Stimulated activated CD8-positive, alpha-beta memory T cell treated with anti-CD3 and anti-CD28 coated beads, Interleukin-4, amount 100 ng/mL, for 1 hour (primary cell): Measurements from ENCODE around the gene FUZ.
A peak's percentile ranks its signal among the peaks of the same experiment; 100 is the strongest.

Experiments used
- DNase-seq, 2 donors: peaks; one replicate each; pipeline ENCODE4 v3.0.0-alpha.2; 2020; ENCODE audit warnings: low read depth in 2 of 2, low spot score in 1 of 2

FUZ gene

DNA sequence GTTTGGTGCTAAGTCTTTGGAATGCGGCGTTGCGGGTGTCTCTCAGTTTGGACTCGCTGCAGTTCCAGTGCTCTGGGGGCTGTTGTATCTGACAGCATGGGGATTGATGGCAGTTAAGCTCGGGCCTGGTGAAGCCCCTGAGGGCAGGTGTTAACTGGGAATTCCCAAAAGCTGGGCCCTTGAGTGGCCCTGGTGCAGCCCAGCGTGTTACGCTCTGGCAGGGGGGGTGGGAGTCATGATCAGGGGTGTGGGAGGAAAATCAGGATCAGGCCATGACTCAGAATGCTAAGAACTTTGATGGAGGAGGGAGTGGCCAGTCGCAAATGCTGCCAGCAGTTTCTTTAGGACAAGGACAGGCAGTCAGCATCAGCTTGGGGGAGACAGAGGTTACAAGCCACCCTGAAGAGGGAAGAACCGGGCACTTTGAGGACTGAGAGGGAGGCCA is 26.7 kb downstream of the FUZ start:
- no peak for DNase-seq

DNA sequence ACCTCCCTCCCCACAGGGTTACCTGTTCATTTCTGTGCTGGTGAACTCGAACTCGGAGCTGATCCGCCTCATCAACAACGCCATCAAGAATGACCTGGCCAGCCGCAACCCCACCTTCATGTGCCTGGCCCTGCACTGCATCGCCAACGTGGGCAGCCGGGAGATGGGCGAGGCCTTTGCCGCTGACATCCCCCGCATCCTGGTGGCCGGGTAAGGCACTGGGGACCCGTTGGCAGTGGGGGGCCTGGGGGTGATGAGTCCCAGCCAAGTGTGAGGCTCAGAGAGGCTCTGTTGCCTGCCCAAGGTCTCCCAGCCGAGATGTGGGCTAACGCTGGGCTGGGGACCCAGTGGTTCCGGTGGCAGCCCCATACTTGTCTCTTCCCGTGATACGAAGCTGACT is 30.6 kb downstream of the FUZ start:
- DNase-seq: no peak

DNA sequence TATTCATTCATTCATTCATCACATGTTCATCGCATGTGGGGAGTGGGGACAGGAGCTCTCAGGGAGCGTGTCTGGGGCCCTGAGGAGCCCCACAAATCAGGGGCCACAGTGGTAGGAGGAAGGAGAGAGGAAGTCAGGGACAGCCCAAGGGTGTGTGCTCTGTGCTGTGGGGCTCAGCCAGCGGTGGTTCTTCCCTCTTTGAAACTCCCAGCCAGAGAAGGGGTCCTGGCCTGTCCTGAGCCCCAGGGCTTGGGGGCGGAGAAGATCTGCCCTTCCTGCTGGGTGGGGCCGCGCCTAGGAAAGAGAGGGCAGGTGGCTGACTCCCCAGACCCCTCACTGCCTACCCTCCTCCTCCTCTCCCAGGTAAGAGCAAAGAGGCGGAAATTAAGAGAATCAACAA is 31.7 kb downstream of the FUZ start:
- DNase-seq: no peak

DNA sequence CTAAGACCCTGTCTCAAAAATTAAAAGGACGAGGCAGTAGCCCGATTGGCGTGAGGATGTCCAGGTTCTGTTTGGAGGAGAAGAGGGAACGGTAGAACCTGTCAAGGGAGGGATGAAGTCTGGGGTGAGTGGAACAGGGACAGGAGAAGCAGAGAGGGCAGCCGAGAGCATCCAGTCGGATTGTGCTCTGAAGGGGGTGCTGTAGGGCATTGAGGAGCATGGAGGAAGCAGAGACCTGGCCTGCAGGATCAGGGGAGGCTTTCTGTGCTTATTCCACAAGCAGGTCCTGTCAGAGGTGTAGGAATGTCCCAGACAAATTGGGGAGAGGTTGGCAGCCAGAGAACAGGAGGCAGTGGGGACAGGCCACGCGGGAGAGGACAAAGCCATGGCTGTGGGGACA is 32.2 kb downstream of the FUZ start:
- DNase-seq: no peak

DNA sequence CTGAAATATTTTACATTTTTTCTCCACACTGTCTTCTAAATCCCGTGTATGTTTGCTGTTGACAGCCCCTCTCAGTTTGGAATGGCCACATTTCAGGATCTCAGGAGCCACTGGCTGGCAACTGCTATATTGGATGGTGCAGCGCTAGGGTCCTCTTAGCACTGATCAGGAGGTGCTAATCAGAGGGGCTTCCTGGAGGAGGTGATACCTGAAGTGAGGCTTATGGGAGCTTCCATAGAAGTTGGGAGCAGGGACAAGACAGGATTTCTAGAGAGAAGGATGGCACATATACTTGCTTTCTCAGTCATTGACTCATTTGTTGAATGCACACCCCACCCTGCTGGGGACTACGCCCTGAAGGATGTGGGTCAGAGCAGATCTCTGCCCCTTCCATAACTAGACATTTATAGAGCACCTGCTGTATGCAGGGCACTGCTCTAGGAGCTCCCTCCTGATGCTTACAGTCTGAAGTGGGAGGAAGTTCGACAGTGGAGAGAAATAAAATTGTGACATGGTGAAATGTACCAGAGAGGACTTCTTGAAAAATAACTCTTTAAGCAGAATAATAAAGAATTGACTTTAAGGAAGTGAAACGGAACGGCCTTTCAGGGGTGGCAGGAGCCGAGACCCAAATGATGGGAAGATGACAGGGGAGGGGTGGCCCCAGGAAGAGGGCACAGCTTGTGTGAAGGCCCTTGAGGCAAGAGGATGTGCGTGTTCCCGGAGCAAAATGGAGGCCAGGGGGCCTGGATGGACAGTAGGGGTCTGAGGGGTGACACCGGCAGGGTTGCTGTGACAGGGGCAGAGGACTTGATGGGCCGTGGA is 33.1 kb downstream of the FUZ start:
- no peak for DNase-seq

DNA sequence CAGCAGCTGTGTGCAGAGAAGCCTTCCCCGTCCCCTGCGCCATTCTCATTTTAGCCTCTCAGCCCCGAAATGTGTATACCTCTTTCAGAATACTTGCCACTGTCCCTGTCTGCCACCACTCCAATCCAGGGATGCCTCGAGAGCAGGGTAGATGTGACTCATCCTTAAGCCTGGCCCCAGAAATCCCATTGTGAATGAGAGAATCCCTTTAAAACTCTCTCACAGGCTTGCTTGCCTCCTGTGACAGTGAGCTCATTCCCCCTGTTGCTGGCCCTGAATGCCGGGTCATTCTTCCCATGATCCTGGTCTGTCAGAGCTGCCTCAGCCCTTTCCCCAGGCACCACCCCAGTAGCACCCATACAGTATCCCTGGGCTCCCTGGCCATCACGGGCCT is 36.7 kb downstream of the FUZ start:
- DNase-seq: no peak

DNA sequence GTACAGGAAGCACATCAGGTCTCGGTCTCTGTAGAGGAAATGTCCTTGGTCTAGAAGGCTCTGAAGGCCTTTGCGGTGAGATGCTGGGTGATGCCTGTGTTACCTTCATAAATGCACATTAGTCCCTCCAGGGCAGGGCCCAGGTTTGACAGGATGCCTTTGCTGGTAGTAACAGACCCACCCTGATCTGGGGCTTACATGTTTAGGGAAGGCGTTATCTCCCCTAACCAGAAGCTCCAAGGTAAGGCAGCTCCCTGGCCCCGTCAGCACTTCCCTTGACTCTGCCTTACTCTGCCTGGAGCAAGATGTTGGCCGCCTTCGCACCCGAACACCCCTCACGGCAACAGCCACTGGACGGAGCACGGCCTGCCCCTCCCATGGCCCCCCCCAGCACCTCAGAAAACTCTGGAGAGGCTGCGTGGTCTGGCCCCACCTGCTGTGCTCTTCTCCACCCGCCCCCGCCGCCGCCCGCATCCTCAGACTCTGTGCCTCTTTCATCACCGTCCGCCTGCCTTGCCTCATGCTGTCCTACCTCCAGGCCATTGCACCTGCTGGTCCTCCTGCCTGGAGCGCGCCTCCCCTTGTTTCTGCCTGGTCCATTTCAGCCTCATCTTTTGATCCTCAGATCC is 37.2 kb downstream of the FUZ start:
- DNase-seq: no peak

DNA sequence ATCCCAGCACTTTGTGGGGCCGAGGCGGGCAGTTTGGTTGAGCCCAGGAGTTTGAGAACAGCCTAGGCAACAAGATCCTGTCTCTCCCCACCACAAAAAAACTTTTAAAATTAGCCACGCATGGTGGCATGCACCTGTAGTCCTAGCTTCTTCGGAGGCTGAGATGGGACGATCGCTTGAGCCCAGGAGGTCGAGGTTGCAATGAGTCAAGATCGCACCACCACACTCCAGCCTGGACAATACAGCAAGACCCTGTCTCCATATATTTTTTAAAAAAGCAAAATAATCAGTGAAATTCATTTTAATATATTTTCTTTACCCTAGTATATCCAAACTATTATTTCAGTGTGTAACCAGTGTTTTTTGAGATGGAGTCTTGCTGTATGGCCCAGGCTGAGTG is 38.1 kb downstream of the FUZ start:
- no peak for DNase-seq

DNA sequence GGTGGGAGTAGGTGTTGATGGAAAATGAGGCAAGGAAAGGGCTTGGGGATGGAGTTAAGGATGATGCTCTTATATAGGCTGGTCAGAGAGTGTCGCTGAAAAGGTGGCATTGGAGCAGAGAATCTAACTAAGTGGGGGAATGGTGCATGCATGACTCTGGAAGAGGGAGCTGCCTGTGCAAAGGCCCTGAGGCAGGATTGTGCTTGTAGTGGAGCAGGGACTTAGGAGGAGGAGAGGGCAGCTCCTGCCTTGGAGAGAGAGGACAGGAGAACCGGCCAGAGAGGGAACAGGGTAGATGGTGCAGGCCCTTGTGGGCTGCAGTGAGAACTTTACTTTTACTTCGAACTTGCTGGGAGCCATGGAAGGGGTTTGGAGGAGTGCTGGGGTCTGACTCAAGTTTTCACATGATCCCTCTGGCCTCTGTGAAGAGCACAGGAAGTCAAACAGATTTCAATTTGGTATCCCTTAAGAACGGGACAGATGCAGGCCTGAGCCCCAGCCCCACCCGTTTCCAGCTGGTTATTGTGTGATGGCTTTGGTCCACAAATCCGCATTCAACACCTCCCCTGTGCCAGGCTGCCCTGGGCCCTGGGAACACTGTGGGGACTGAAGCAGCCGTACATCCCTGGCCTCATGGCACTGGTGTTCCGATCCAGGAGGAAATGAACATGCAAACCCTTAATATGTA is 39.3 kb downstream of the FUZ start:
- no peak for DNase-seq

DNA sequence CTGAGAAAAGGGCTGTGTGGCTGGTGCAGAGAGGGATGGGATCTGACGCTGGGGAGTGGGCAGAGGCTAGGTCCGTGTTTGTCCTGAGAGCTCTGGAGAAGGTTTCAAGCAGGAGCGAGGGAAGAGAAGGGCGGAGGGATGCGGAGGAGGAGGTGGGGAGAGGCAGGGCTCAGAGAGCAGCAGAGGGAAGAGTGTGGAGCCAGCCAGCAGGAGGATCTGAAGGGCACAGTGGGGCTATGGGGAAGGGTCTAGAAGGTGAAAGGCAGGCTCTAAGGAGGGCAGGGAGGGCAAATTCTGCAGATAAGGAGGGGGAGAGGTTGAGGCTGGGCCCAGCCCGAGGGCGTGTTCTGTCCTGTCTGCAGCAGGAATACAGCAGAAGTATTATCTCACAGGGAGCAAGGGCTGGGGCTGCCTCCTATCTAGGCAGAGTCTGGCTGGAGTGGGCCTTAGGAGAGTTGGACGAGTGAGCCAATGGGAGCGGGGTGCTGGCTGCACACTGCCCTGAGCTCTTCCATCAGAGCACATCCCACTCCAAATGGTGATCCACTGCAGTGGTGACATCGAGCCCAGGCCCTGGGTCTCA is 40.2 kb downstream of the FUZ start:
- no peak for DNase-seq

DNA sequence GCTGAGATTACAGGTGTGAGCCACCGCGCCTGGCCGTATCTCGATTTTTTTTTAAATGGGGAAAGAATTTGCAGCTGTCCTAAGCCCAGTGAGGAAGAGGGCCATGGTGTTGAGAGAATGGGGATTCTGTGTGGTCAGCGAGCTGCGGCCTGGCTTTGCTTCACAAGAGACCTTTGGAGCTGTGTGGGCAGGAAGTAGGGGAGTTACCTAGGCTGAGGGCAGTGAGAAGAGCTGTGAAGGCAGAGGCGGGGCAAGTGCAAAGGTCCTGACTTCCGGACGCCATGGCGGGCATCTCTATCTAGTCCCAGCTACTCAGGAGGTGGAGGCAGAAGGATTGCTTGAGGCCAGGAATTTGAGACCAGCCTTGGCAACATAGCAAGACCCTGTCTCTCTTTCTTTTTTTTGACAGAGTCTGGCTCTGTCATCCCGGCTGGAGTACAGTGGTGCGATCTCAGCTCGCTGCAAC is 41.4 kb downstream of the FUZ start:
- DNase-seq: no peak

DNA sequence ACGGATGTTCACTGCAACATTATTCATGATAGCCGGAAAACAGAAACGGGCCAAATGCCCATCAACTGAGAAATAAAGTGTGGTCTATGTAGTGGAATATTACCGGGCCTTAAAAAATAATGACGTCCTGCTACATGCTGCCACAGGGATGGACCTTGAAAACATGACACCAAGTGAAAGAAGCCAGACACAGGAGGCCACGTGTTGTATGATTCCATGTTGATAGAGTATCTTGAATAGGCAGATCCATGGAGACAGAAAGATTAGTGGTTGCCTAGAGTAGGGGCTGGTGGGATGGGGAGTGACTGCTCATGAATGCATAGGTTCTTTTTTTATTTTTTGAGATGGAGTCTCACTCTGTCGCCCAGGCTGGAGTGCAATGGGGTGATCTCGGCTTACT is 42.6 kb downstream of the FUZ start:
- no peak for DNase-seq

DNA sequence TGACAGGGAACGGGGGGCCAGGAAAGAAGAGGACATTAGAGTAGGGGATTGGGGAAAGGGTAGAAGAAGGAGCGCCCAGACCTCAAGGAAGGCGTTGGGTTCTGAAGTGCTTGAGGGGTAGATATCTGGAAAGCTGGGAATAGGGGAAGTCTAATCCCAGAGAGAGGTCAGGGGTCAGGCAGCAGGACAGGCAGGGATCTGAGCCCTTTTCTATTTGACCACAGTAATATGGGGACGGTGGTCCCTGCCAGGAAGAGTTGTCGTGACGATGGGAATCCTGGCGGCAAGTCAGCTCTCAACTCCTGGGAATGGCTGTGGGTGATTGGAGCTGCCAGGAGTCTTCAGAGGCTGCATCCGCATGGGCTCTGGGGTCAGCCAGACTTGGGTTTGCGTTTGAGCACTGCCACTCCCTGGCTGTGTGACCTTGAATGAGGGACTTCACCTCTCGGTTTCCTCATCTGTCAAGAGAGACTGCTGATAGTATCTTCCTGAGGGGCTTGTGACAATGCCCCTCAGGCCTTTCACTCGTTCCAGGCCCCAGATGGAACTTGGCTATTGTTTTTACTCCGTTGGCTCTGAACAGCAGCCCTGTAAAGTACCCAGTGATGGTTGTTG is 45.0 kb downstream of the FUZ start:
- no peak for DNase-seq

DNA sequence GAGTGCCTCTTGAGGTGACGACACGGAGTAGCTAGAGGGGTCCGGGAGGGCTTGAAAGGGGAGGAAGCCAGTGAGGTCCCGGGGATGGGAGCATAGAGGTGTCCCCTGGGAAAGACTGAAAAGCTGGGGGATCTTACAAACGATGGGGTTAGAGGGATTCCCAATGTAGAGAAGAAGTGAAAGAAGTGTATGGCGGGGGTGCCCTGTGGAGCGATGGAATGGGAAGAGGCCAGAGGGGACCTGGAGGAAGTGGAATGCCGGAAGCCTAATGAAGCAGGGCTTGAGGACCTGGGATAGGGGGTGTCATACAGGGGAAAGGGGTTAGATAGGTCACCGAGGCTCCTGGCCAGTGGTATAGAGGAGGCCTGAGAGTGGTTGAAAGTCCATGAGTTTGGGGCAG is 45.7 kb downstream of the FUZ start:
- no peak for DNase-seq

DNA sequence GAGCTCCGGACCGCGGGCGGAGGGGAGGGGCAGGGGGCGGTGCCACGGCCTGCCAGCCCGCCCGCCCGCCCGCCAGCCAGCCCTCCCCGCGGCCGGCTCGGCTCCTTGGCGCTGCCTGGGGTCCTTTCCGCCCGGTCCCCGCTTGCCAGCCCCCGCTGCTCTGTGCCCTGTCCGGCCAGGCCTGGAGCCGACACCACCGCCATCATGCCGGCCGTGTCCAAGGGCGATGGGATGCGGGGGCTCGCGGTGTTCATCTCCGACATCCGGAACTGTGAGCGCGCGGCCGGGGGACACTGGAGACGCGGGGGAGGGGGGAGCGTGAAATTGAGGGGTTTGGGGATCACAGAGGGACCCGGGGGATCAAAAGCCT is 46.2 kb downstream of the FUZ start, which contains the start of gene AP2A1:
Gene AP2A1, plus strand, starts transcription at position 72 of the 370 bp plus-strand sequence. Its CDS starts 133 bp downstream, at position 205.
- peak in 1 of 2 donors; percentile 20 for DNase-seq

DNA sequence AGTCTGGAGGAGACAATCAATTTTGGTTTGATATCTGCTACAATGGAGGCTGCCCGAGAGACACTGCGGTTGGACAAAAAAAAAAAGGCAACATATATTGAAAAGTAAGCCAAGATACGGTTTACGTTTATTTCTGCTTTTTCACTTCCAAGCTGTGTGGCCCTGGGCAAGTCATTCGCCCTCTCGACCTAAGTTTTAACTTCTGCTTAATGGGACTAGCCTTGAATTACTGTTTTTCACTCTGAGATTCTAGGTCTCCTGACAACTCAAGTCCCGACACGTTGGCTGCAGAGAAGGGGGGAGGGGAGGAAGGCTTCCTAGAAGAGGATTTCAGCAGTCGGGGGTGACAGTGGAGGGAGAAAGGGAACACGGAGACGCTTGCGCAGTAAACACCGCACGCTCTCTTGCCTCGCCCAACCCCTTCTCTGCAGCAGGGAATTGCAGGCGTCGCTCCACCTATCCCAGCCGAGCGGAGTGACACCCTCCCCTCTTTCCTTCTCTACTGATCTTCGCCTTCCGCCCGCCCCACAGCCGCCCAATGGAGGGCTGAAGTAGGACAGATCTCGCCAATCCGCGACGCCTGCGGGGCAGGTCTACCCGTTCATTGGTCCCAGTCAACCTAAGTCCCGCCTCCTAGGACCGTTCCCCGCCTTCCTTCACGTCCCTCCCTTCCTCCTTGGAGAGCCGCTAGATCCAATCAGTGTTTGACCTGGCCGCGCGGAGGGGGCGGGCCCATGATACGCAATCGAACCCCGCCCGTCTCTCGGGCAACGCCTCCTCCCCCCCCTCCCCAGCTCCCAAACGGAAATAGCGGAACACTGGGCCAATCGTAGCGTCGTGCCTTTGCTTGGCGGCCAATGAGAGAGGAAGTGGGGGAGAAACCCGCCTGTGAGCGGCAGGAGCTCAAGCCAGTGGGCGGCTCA is 46.8 kb downstream of the FUZ start:
- peak; percentile 94 to 97 for DNase-seq

DNA sequence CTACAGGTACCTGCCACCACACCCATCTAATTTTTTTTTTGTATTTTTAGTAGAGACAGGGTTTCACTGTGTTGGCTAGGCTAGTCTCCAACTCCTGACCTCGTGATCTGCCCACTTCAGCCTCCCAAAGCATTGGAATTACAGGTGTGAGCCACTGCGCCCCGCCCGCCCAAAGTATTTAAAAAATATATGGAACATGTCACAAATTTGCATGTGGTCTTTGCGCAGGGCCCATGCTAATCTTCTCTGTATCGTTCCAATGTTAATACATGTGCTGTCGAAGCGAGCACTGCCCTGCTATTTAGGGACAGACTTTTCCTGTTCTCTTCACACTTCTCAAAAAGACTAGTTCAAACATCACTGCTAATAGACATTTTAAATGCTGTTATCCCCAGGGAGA is 48.8 kb downstream of the FUZ start:
- DNase-seq: no peak

DNA sequence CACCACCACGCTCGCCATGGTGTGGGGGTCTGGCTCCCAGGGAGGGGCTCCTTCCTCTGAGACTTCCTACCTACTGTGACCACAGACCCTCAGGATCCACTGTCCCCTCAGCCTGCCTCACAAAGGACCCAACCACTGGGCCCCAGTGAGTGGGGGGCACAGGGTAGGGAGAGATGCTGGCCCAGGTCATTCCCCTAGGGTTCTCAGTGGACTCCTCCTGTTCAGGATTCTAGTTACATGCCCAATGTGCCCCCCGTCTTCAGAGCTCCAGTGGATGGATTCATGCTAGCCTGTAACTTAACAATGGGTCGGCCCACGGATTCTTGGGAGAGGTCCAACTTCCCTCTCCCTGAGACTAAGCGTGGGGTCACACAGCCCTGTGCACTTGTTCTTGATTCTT is 49.9 kb downstream of the FUZ start, which contains the start of gene TSKS:
Gene TSKS, minus strand, starts transcription at position 77 of the 400 bp plus-strand sequence. Its CDS starts 59 bp downstream, at position 18.
- no peak for DNase-seq

DNA sequence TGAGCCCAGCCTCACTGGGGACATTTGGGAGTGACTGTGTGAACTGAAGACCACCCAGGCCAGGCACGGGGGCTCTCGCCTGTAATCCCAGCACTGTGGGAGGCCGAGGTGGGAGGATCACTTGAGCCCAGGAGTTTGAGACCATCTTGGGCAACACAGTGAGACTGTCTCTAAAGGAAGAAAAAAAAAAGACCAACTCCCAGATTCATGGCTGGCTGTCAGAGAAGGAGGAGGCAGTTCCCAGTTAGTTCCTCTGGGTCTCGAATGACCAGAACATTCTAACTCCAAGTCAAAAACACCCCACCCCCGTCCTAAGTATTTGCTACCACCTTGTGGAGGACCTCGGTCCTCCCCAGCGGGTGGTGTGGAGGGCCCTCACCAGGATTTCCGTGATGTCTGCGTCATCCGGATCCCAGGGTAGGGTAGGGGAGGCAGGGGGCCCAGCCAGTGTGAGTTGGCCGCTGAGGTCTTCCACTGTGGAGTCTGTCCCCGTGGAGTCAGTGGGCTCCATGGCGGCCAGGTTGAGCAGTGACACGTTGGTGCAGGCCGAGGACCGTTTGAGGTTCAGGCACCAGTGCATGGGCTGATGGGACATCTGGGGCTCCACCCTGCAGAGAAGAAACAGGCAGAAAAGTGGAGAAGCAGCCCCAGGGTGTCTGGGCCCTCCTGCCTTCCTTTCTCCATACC is 51.3 kb downstream of the FUZ start:
- DNase-seq: no peak

DNA sequence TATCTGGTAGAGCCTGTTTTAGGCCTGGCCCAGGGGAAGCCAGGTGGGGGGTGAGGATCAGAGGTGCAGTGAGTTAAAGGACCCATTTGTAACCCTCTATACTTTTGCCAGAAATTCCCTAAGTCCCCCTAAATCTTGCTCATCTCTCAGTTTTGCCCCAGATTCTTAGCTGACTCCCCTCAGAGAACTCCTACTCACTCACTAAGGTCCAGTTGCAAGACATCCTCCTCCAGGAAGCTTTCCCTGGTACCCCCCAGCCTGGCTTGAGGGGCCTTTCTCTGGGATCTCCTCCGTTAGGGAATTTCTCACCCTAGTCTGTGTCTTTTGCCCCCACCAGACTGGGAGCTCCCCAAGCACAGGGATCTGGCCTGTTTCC is 51.9 kb downstream of the FUZ start:
- DNase-seq: no peak
